Tibial nerve (tissue), 4 donors: ENCODE results near the gene TIGD6. TPM values are rescaled to one million over a fixed set of nuclear protein-coding genes. Genes with fewer than 3 reads are reported as not detected.

Source experiments
- DNase-seq, 2 donors: peaks; one replicate each; pipeline ENCODE4 v3.0.0-alpha.2; 2019; ENCODE audit warnings: low spot score in 2 of 2
- H3K27ac ChIP-seq, 4 donors: fragments of 200-600 bp; sonication (generic) in 3 of 4; one replicate each; pipeline ENCODE4 v1.5.1; 2017 to 2019; ENCODE audit warnings: mild to moderate bottlenecking in 1 of 4
- H3K27me3 ChIP-seq, 2 donors: fragments of 200-600 bp; sonication (generic) in 1 of 2; one replicate each; pipeline versions ENCODE4 v1.5.1 to v1.6.0; 2017 to 2019
- H3K36me3 ChIP-seq, 3 donors: fragments of 200-600 bp; sonication (generic); one replicate each; pipeline ENCODE4 v1.5.1; 2018 to 2019
- H3K4me1 ChIP-seq, 4 donors: fragments of 200-600 bp; sonication (generic) in 3 of 4; one replicate each; pipeline ENCODE4 v1.5.1; 2017 to 2019
- H3K4me3 ChIP-seq, 4 donors: fragments of 200-600 bp; sonication (generic) in 3 of 4; one replicate each; pipeline ENCODE4 v1.5.1; 2017 to 2019; ENCODE audit warnings: mild to moderate bottlenecking in 1 of 4, moderate library complexity in 1 of 4
- H3K9me3 ChIP-seq, 4 donors: fragments of 200-600 bp; sonication (generic) in 3 of 4; one replicate each; pipeline ENCODE4 v1.5.1; 2017 to 2019
- CTCF ChIP-seq, 5 experiments: fragments of 200-600 bp in 3 of 5; fragments of 450-650 bp in 2 of 5; sonication (generic) in 3 of 5; IDR thresholded peaks; one replicate each; pipeline ENCODE4 v1.5.1; 2016 to 2019; ENCODE audit warnings: antibody characterized with exemption in 5 of 5, mild to moderate bottlenecking in 3 of 5, moderate library complexity in 2 of 5
- EP300 ChIP-seq, 2 donors: sonication (generic); formaldehyde crosslinking; IDR thresholded peaks; one replicate each; pipeline ENCODE4 v1.6.1; 2017; ENCODE audit warnings: antibody characterized with exemption in 2 of 2, mild to moderate bottlenecking in 1 of 2
- POLR2A ChIP-seq, 2 donors: fragments of 450-650 bp; IDR thresholded peaks; one replicate each; pipeline ENCODE4 v1.6.1; 2017; ENCODE audit warnings: antibody characterized with exemption in 2 of 2, mild to moderate bottlenecking in 2 of 2, moderate library complexity in 2 of 2
- WGBS, 2 donors: methylation state at CpG; one replicate each; pipeline ENCODE4 v1.1.5; 2018; 5-methylcytosine and 5-hydroxymethylcytosine counted together
- total RNA-seq, 4 donors: library from RNA; depleted of rRNA; stranded (reverse); fragments of >200 nt; gene quantifications; one replicate each; pipeline ENCODE4 v1.1.0, GENCODE V29; 2016

Gene TIGD6
- total RNA-seq, 4 donors from 2014 or later = 6.7 to 14.4 (median 8.1) TPM

- WGBS, 2 donors = 85 to 88% methylated on average over 6 of the region's 6 CpGs
- Histone ChIP-seq H3K36me3 (peaks cover 2 to 89% (median 10%) of the 10 kb centered on the region in 3 donors), H3K27ac (no peak overlapping the region), H3K9me3 (peaks cover 0 to 7% (median 0%) of the 10 kb centered on the region in 4 donors), H3K4me1 (peaks cover 0 to 17% (median 7%) of the 10 kb centered on the region in 4 donors), H3K4me3 (no peak overlapping the region), H3K27me3 (no peaks in the 10 kb centered on the region)
- no peak for DNase-seq
- TF ChIP-seq CTCF (IDR thresholded peaks at IDR 0.05) (no peak), POLR2A (IDR thresholded peaks at IDR 0.05) (no peak), EP300 (IDR thresholded peaks at IDR 0.05) (no peak)
Measured at GRCh38 chr5:150017226-150018005, 17.0 kb upstream of the TIGD6 start.

- Histone ChIP-seq H3K27me3 (no peaks in the 10 kb centered on the region), H3K27ac (no peak overlapping the region), H3K9me3 (peaks cover 0 to 7% (median 0%) of the 10 kb centered on the region in 4 donors), H3K36me3 (peaks cover 5 to 95% (median 10%) of the 10 kb centered on the region in 3 donors), H3K4me3 (no peak overlapping the region), H3K4me1 (peaks cover 0 to 9% (median 4%) of the 10 kb centered on the region in 4 donors)
- no peak for DNase-seq
- TF ChIP-seq EP300 (IDR thresholded peaks at IDR 0.05) (no peak), POLR2A (IDR thresholded peaks at IDR 0.05) (no peak), CTCF (IDR thresholded peaks at IDR 0.05) (no peak)
Measured at GRCh38 chr5:150016537-150016936, 16.1 kb upstream of the TIGD6 start.

- 96 to 98% methylated on average over 3 of the region's 3 CpGs for WGBS, 2 donors
- no peaks in the 10 kb centered on the region for H3K27me3 ChIP-seq
- peaks cover 5 to 100% (median 10%) of the 10 kb centered on the region in 3 donors for H3K36me3 ChIP-seq
Measured at GRCh38 chr5:150015415-150015814, 15.0 kb upstream of the TIGD6 start.

GRCh38 chr5:150014456-150014855, 14.0 kb upstream of the TIGD6 start:
- H3K4me1 ChIP-seq = no peaks in the 10 kb centered on the region
- H3K4me3 ChIP-seq = no peak overlapping the region
- H3K27ac ChIP-seq = no peak overlapping the region
- TF ChIP-seq POLR2A (IDR thresholded peaks at IDR 0.05) = no peak
- TF ChIP-seq EP300 (IDR thresholded peaks at IDR 0.05) = no peak
- no peak for TF ChIP-seq CTCF (IDR thresholded peaks at IDR 0.05)
- H3K9me3 ChIP-seq = peaks cover 0 to 7% (median 0%) of the 10 kb centered on the region in 4 donors
- WGBS, 2 donors = 94 to 98% methylated on average over 3 of the region's 3 CpGs
- peaks cover 7 to 100% (median 10%) of the 10 kb centered on the region in 3 donors for H3K36me3 ChIP-seq
- no peak for DNase-seq
- H3K27me3 ChIP-seq = no peaks in the 10 kb centered on the region

More at GRCh38 chr5:150015415-150015814, 15.0 kb upstream of the TIGD6 start:
- Histone ChIP-seq H3K9me3 (peaks cover 0 to 7% (median 0%) of the 10 kb centered on the region in 4 donors), H3K27ac (no peak overlapping the region), H3K4me3 (no peak overlapping the region), H3K4me1 (no peaks in the 10 kb centered on the region)
- TF ChIP-seq POLR2A (IDR thresholded peaks at IDR 0.05) (no peak), EP300 (IDR thresholded peaks at IDR 0.05) (no peak), CTCF (IDR thresholded peaks at IDR 0.05) (no peak)
- no peak for DNase-seq

GRCh38 chr5:150013931-150014330, 13.5 kb upstream of the TIGD6 start:
- TF ChIP-seq EP300 (IDR thresholded peaks at IDR 0.05) (no peak), POLR2A (IDR thresholded peaks at IDR 0.05) (no peak), CTCF (IDR thresholded peaks at IDR 0.05) (no peak)
- peaks cover 0 to 7% (median 0%) of the 10 kb centered on the region in 4 donors for H3K9me3 ChIP-seq
- no peak overlapping the region for H3K27ac ChIP-seq
- no peaks in the 10 kb centered on the region for H3K4me1 ChIP-seq
- 93 to 98% methylated on average over 4 of the region's 4 CpGs for WGBS, 2 donors
- H3K36me3 ChIP-seq = peaks cover 5 to 100% (median 7%) of the 10 kb centered on the region in 3 donors
- no peak for DNase-seq
- no peak overlapping the region for H3K4me3 ChIP-seq
- H3K27me3 ChIP-seq = no peaks in the 10 kb centered on the region
